K562 (cell line): ENCODE measurements around the gene BNIPL. TPM values are rescaled to one million over a fixed set of nuclear protein-coding genes. Genes with fewer than 3 reads are reported as not detected.

Experiments used
- ATF7 ChIP-seq: fragments of 450-650 bp; IDR thresholded peaks from 2 replicates; pipeline ENCODE4 v1.7.1; 2014; ENCODE audit warnings: mild to moderate bottlenecking, moderate library complexity
- CEBPG ChIP-seq, 3 experiments: fragments of 200-800 bp in 1 of 3; sonication (Bioruptor generic) in 1 of 3; sonication (generic) in 1 of 3; formaldehyde crosslinking in 1 of 3; IDR thresholded peaks in 2 of 3; conservative IDR thresholded peaks in 1 of 3; 2 replicates each; pipeline versions ENCODE4 v1.6.1 to v1.8.0; 2016 to 2022; ENCODE audit warnings: missing compliant biosample characterization in 2 of 3, missing genetic modification characterization in 2 of 3, mild to moderate bottlenecking in 1 of 3, missing genetic modification reagents in 1 of 3
- CLOCK ChIP-seq: fragments of 250-450 bp; sonication (Bioruptor Pico); IDR thresholded peaks from 2 replicates; pipeline ENCODE4 v1.4.0; 2020; ENCODE audit warnings: mild to moderate bottlenecking, moderate library complexity, borderline replicate concordance
- FOXA1 ChIP-seq: fragments of 450-650 bp; IDR thresholded peaks from 2 replicates; pipeline ENCODE4 v1.6.1; 2016; ENCODE audit warnings: mild to moderate bottlenecking, borderline replicate concordance
- ID3 ChIP-seq, 2 experiments: fragments of 250-450 bp in 1 of 2; fragments of 450-650 bp in 1 of 2; sonication (Bioruptor Pico) in 1 of 2; IDR thresholded peaks; 2 replicates each; pipeline versions ENCODE4 v1.6.1 to v1.8.0; 2016 to 2021; ENCODE audit warnings: mild to moderate bottlenecking in 2 of 2, moderate library complexity in 2 of 2, missing compliant biosample characterization in 1 of 2, missing genetic modification characterization in 1 of 2
- NFE2L1 ChIP-seq: fragments of 450-650 bp; IDR thresholded peaks from 2 replicates; pipeline ENCODE4 v1.6.1; 2016; ENCODE audit warnings: missing genetic modification characterization, low read depth, mild to moderate bottlenecking, missing compliant biosample characterization, moderate library complexity, borderline replicate concordance
- REST ChIP-seq, 2 experiments: fragments of 450-650 bp; formaldehyde crosslinking in 1 of 2; IDR thresholded peaks; 2 replicates each; pipeline versions ENCODE4 v1.4.0 to v1.6.1; 2014 to 2020; ENCODE audit warnings: mild to moderate bottlenecking in 2 of 2, borderline replicate concordance in 1 of 2, low read depth in 1 of 2
- SMARCB1 ChIP-seq: IDR thresholded peaks from 2 replicates; pipeline ENCODE4 v1.6.1; 2011; ENCODE audit warnings: improper control_type of control experiment, low read depth; ENCODE audit not compliant: insufficient read length
- TEAD1 ChIP-seq, 2 experiments: fragments of 450-650 bp in 1 of 2; sonication (generic) in 1 of 2; formaldehyde crosslinking; IDR thresholded peaks; 2 replicates each; pipeline versions ENCODE4 v1.4.0 to v1.8.0; 2020 to 2022; ENCODE audit warnings: mild to moderate bottlenecking in 2 of 2, missing genetic modification reagents in 1 of 2
- ZNF174 ChIP-seq: fragments of 250-450 bp; sonication (Bioruptor Pico); IDR thresholded peaks from 2 replicates; pipeline ENCODE4 v1.4.0; 2020; ENCODE audit warnings: mild to moderate bottlenecking
- ZNF655 ChIP-seq: fragments of 250-450 bp; sonication (Bioruptor Pico); IDR thresholded peaks from 2 replicates; pipeline ENCODE4 v1.5.0; 2021
- ZNF764 ChIP-seq: fragments of 250-450 bp; sonication (Bioruptor Pico); IDR thresholded peaks from 2 replicates; pipeline ENCODE4 v1.4.0; 2020; ENCODE audit warnings: low read depth, mild to moderate bottlenecking, moderate library complexity
- polyA plus RNA-seq, 8 experiments: library from polyadenylated mRNA; depleted of rRNA in 4 of 8; stranded (reverse) in 5 of 8; unstranded in 3 of 8; fragments of >200 nt; fragmentation: Nextera tagmentation in 2 of 8; fragmentation: Illumina TruSeq in 1 of 8; extraction: Ambion mirVana in 2 of 8; extraction: Trizol in 1 of 8; gene quantifications; 2 replicates each; pipeline versions ENCODE4 v1.2.1 to v1.2.3, GENCODE V29; 2011 to 2014; ENCODE audit warnings: inconsistent platforms in 1 of 8, missing spikeins in 1 of 8
- total RNA-seq, 7 experiments: library from RNA; depleted of rRNA in 6 of 7; stranded (reverse); fragments of >200 nt in 6 of 7; fragmentation: Illumina TruSeq in 2 of 7; extraction: Trizol in 2 of 7; gene quantifications; 2 replicates each; pipeline versions ENCODE4 v1.2.1 to v1.2.3, GENCODE V29; 2011 to 2021; ENCODE audit warnings: low replicate concordance in 1 of 7

Gene BNIPL
- total and polyA plus RNA-seq, 9 of the 15 experiments (the other 6 are each of a cell fraction or from before 2014, with no cell fraction given) = 0.08 to 1.4 (median 0.68) TPM

- TF ChIP-seq ZNF655 = no peak
- TF ChIP-seq ZNF174 = no peak
- TF ChIP-seq TEAD1 (CRISPR knock-in tag; IDR thresholded peaks at IDR 0.05) = peak; percentile 85 to 86; a peak in 3 of 4 replicates
- TF ChIP-seq REST (IDR thresholded peaks at IDR 0.05; ENCODE audit: borderline replicate concordance) = no peak
- no peak for TF ChIP-seq REST (CRISPR knock-in tag; IDR thresholded peaks at IDR 0.05; ENCODE audit: low read depth)
- no peak for TF ChIP-seq SMARCB1
- TF ChIP-seq CLOCK = no peak
- 0 out of 2 replicates have a peak, but pooled peaks have one; percentile 56 for TF ChIP-seq CEBPG (CRISPR knock-in tag; IDR thresholded peaks at IDR 0.05)
- peak in 1 of 2 experiments; percentile 45; a peak in 1 of 4 replicates for TF ChIP-seq CEBPG (tag; conservative IDR thresholded peaks at IDR 0.05 in 1 of 2, IDR thresholded peaks at IDR 0.05 in 1 of 2)
- no peak for TF ChIP-seq FOXA1
- TF ChIP-seq ATF7 = peak; percentile 92
- TF ChIP-seq ID3 (CRISPR knock-in tag; IDR thresholded peaks at IDR 0.05) = no peak
- peak; percentile 94 for TF ChIP-seq ID3 (tag; IDR thresholded peaks at IDR 0.05)
- TF ChIP-seq ZNF764 (CRISPR knock-in tag) = no peak
- TF ChIP-seq NFE2L1 (tag) = no peak
Measured at GRCh38 chr1:151070474-151071276, 34.3 kb downstream of the BNIPL start, which contains the start of gene GABPB2 (continued).
